Neural progenitor cell (in vitro differentiated cells): ENCODE results near the gene SCAMP2. TPM values are rescaled to one million over a fixed set of nuclear protein-coding genes. Genes with fewer than 3 reads are reported as not detected.

Experiments
- DNase-seq: peaks from one replicate; pipeline ENCODE4 v3.0.0-alpha.2; 2016; ENCODE audit warnings: low spot score
- H2AFZ ChIP-seq: fragments of 200-600 bp; sonication (generic); replicated peaks from 2 replicates; pipeline ENCODE4 v1.6.1; 2016; ENCODE audit warnings: antibody characterized with exemption
- H3F3A ChIP-seq: fragments of 200-600 bp; sonication (generic); 2 replicates; pipeline ENCODE4 v1.6.1; 2016; ENCODE audit warnings: antibody characterized with exemption, low read depth
- H3K27ac ChIP-seq: fragments of 200-600 bp; sonication (generic); 2 replicates; pipeline ENCODE4 v1.5.1; 2016; ENCODE audit warnings: mild to moderate bottlenecking
- H3K27me3 ChIP-seq: fragments of 200-600 bp; sonication (generic); 2 replicates; pipeline ENCODE4 v1.6.1; 2016; ENCODE audit warnings: mild to moderate bottlenecking, moderate library complexity
- H3K36me3 ChIP-seq: fragments of 200-600 bp; sonication (generic); 2 replicates; pipeline ENCODE4 v1.5.1; 2016
- H3K4me1 ChIP-seq: fragments of 200-600 bp; sonication (generic); 2 replicates; pipeline ENCODE4 v1.6.1; 2016; ENCODE audit warnings: mixed run types
- H3K4me2 ChIP-seq: fragments of 200-600 bp; sonication (generic); 2 replicates; pipeline ENCODE4 v1.6.1; 2016
- H3K4me3 ChIP-seq: fragments of 200-600 bp; sonication (generic); 2 replicates; pipeline ENCODE4 v1.5.1; 2016
- H3K79me2 ChIP-seq: fragments of 200-600 bp; sonication (generic); 2 replicates; pipeline ENCODE4 v1.6.1; 2016; ENCODE audit warnings: low read depth
- H3K9ac ChIP-seq: fragments of 200-600 bp; sonication (generic); 2 replicates; pipeline ENCODE4 v1.6.1; 2016
- H3K9me3 ChIP-seq: fragments of 200-600 bp; sonication (generic); 2 replicates; pipeline ENCODE4 v1.5.1; 2016; ENCODE audit warnings: low read depth
- H4K20me1 ChIP-seq: fragments of 200-600 bp; sonication (generic); 2 replicates; pipeline ENCODE4 v1.6.1; 2016; ENCODE audit warnings: low read depth
- H3K27ac Mint-ChIP-seq: 3 replicates; pipeline ENCODE4 v1.8.0; 2021; ENCODE audit warnings: mixed read lengths
- H3K27me3 Mint-ChIP-seq: 2 replicates; pipeline ENCODE4 v1.8.0; 2022; ENCODE audit warnings: low read depth, mild to moderate bottlenecking, inconsistent platforms, moderate library complexity, mixed read lengths; ENCODE audit not compliant: insufficient read depth
- H3K36me3 Mint-ChIP-seq: 3 replicates; pipeline ENCODE4 v1.8.0; 2021; ENCODE audit warnings: mixed read lengths
- H3K4me1 Mint-ChIP-seq: 3 replicates; pipeline ENCODE4 v1.8.0; 2021; ENCODE audit warnings: mixed read lengths
- H3K4me3 Mint-ChIP-seq: 3 replicates; pipeline ENCODE4 v1.8.0; 2021; ENCODE audit warnings: mild to moderate bottlenecking, moderate library complexity, mixed read lengths
- H3K9me3 Mint-ChIP-seq: 3 replicates; pipeline ENCODE4 v1.8.0; 2020; ENCODE audit warnings: mixed read lengths
- CTCF ChIP-seq: fragments of 200-600 bp; sonication (generic); IDR thresholded peaks from 2 replicates; pipeline ENCODE4 v1.5.1; 2017; ENCODE audit warnings: antibody characterized with exemption, mild to moderate bottlenecking
- EZH2 ChIP-seq: fragments of 200-600 bp; sonication (generic); IDR thresholded peaks from 2 replicates; pipeline ENCODE4 v1.6.1; 2017; ENCODE audit warnings: antibody characterized with exemption, mild to moderate bottlenecking, moderate library complexity
- EZH2phosphoT487 ChIP-seq: fragments of 200-600 bp; sonication (generic); IDR thresholded peaks from 2 replicates; pipeline ENCODE4 v1.6.1; 2017; ENCODE audit warnings: antibody characterized with exemption
- total RNA-seq: library from RNA; depleted of rRNA; stranded (reverse); fragments of >200 nt; gene quantifications from 2 replicates; pipeline ENCODE4 v1.2.3, GENCODE V29; 2015; ENCODE audit warnings: low replicate concordance

Gene SCAMP2
- total RNA-seq, 1 donor from 2014 or later: 19.4 TPM

GRCh38 chr15:74893627-74894026, 20.5 kb upstream of the SCAMP2 start:
- H3K4me3 ChIP-seq: no peak overlapping the region
- no peak overlapping the region for H3K27ac ChIP-seq
- Mint-ChIP-seq H3K36me3 (peaks cover 14% of the 10 kb centered on the region), H3K9me3 (no peaks in the 10 kb centered on the region), H3K27me3 (peaks cover 4% of the 10 kb centered on the region), H3K4me1 (peaks cover 18% of the 10 kb centered on the region), H3K4me3 (peak overlapping the region; percentile 12), H3K27ac (no peak overlapping the region)
- no peaks in the 10 kb centered on the region for H3K36me3 ChIP-seq
- H3K9me3 ChIP-seq: no peaks in the 10 kb centered on the region
- no peaks in the 10 kb centered on the region for H4K20me1 ChIP-seq
- H2AFZ ChIP-seq: no peak overlapping the region
- H3K27me3 ChIP-seq: peaks cover 4% of the 10 kb centered on the region
- DNase-seq: no peak
- no peak overlapping the region for H3K4me2 ChIP-seq
- H3F3A ChIP-seq: peaks cover 13% of the 10 kb centered on the region
- peaks cover 5% of the 10 kb centered on the region for H3K4me1 ChIP-seq
- no peak overlapping the region for H3K9ac ChIP-seq
- peaks cover 12% of the 10 kb centered on the region for H3K79me2 ChIP-seq
- no peak for TF ChIP-seq EZH2phosphoT487
- TF ChIP-seq EZH2: no peak
- TF ChIP-seq CTCF: no peak

DNA sequence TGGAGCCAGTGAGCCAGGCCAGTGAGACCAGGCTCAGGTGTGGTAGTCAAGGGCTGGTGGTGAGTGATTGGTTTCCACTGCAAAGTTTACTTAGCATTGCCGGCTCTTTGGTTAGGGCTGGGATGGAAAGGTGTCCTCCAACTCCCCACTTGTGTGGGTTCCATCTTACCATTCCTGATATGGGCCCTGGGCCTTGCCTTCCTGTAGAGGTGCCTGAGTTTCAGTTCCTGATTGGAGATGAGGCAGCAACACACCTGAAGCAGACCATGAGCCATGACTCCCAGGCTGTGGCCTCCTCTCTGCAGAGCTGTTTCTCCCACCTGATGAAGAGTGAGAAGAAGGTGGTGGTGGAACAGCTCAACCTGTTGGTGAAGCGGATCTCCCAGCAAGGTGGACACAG, 19.8 kb upstream of the SCAMP2 start:
- peaks cover 14% of the 10 kb centered on the region for H3F3A ChIP-seq
- H3K27me3 Mint-ChIP-seq: peaks cover 4% of the 10 kb centered on the region
- H3K36me3 Mint-ChIP-seq: peaks cover 14% of the 10 kb centered on the region
- H3K27ac Mint-ChIP-seq: no peak overlapping the region
- peaks cover 4% of the 10 kb centered on the region for H3K27me3 ChIP-seq
- no peaks in the 10 kb centered on the region for H4K20me1 ChIP-seq
- peaks cover 5% of the 10 kb centered on the region for H3K4me1 ChIP-seq
- no peak overlapping the region for H2AFZ ChIP-seq
- H3K4me1 Mint-ChIP-seq: peaks cover 20% of the 10 kb centered on the region
- no peaks in the 10 kb centered on the region for H3K36me3 ChIP-seq
- H3K9me3 Mint-ChIP-seq: no peaks in the 10 kb centered on the region
- TF ChIP-seq CTCF (no peak), EZH2phosphoT487 (no peak), EZH2 (no peak)
- no peak overlapping the region for H3K4me2 ChIP-seq
- H3K9ac ChIP-seq: no peak overlapping the region
- H3K4me3 ChIP-seq: no peak overlapping the region
- DNase-seq: no peak
- peaks cover 12% of the 10 kb centered on the region for H3K79me2 ChIP-seq
- no peak overlapping the region for H3K27ac ChIP-seq
- H3K9me3 ChIP-seq: no peaks in the 10 kb centered on the region
- H3K4me3 Mint-ChIP-seq: no peak overlapping the region

DNA sequence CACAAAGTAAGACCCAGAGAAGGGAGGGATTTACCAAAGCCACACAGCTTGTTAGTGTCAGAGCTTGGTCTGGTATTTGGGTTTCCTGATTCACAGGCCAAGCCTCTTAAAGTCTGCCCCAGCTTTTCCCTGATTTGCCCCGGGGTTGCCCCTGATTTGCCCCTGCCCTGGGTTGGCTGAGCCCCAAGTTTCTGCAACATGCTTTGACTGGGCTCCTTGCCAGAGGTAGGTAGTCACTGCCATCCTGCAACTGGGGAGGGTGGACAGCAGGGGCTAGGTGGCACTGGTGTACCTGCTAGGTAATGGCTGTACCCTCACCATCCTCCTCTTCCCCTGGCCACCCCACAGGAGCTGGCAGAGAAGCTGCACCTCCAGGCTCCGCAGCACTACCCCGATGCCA, 19.1 kb upstream of the SCAMP2 start:
- Mint-ChIP-seq H3K27me3 (peaks cover 2% of the 10 kb centered on the region), H3K36me3 (peaks cover 14% of the 10 kb centered on the region), H3K4me1 (peaks cover 23% of the 10 kb centered on the region), H3K27ac (no peak overlapping the region), H3K9me3 (no peaks in the 10 kb centered on the region), H3K4me3 (peak overlapping the region; percentile 76)
- H3K4me1 ChIP-seq: peaks cover 8% of the 10 kb centered on the region
- H2AFZ ChIP-seq: no peak overlapping the region
- no peak overlapping the region for H3K4me2 ChIP-seq
- no peak overlapping the region for H3K27ac ChIP-seq
- peaks cover 4% of the 10 kb centered on the region for H3K27me3 ChIP-seq
- no peaks in the 10 kb centered on the region for H4K20me1 ChIP-seq
- TF ChIP-seq CTCF: no peak
- TF ChIP-seq EZH2phosphoT487: no peak
- no peak for TF ChIP-seq EZH2
- H3K36me3 ChIP-seq: no peaks in the 10 kb centered on the region
- no peak overlapping the region for H3K4me3 ChIP-seq
- H3F3A ChIP-seq: peaks cover 14% of the 10 kb centered on the region
- peaks cover 12% of the 10 kb centered on the region for H3K79me2 ChIP-seq
- DNase-seq: no peak
- H3K9ac ChIP-seq: no peak overlapping the region
- H3K9me3 ChIP-seq: no peaks in the 10 kb centered on the region
